Measurements from ENCODE around the gene SNX3.

GRCh38 chr6:108253241-108253640, 7.6 kb downstream of the SNX3 start:
- no peak for TF ChIP-seq CTCF (IDR thresholded peaks at IDR 0.05 in 8 of 11, conservative IDR thresholded peaks at IDR 0.05 in 3 of 11)
- no peak for TF ChIP-seq POLR2A (IDR thresholded peaks at IDR 0.05)
